AG09309 (cell line): ENCODE measurements around the gene CPPED1.

Source experiments
- DNase-seq: peaks from one replicate; pipeline ENCODE4 v3.0.0-alpha.2; 2010; ENCODE audit warnings: low read depth
- H3K4me3 ChIP-seq: 2 replicates; pipeline ENCODE4 v1.5.1; 2011; ENCODE audit warnings: mild to moderate bottlenecking, low read depth, low read length, moderate library complexity; ENCODE audit not compliant: control insufficient read depth
- CTCF ChIP-seq: IDR thresholded peaks from 2 replicates; pipeline ENCODE4 v1.5.1; 2011; ENCODE audit warnings: mild to moderate bottlenecking, low read depth, low read length, inconsistent platforms; ENCODE audit not compliant: insufficient read depth, control insufficient read depth; ENCODE audit errors: missing control alignments

Gene CPPED1

GRCh38 chr16:12739738-12740137 lies 63.9 kb downstream of the CPPED1 start:
- no peak for TF ChIP-seq CTCF
- DNase-seq: no peak

GRCh38 chr16:12737563-12737962 lies 66.1 kb downstream of the CPPED1 start:
- H3K4me3 ChIP-seq: no peak overlapping the region
- TF ChIP-seq CTCF: no peak
- no peak for DNase-seq

More at GRCh38 chr16:12739738-12740137, 63.9 kb downstream of the CPPED1 start:
- H3K4me3 ChIP-seq: no peak overlapping the region

DNA sequence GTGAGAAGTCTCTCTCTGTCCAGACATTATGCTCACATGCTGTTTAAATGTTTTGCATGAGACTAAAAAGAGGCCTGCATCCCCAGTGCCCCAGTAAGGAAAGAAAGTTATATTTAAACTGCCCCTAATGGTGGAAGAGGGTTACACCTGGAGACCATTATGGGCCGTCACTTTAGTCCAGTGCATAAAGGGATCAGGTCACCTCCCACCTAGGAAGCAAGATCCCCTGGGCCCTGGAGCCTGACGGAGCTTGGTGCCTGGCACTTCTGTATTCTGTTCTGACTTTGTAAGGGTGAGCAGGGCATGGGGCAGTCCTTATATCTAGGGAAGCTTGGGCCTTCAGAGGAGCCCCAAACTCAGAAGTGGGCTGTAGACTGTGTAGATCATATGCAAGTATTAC lies 67.9 kb downstream of the CPPED1 start:
- DNase-seq: no peak
- no peak overlapping the region for H3K4me3 ChIP-seq
- no peak for TF ChIP-seq CTCF

DNA sequence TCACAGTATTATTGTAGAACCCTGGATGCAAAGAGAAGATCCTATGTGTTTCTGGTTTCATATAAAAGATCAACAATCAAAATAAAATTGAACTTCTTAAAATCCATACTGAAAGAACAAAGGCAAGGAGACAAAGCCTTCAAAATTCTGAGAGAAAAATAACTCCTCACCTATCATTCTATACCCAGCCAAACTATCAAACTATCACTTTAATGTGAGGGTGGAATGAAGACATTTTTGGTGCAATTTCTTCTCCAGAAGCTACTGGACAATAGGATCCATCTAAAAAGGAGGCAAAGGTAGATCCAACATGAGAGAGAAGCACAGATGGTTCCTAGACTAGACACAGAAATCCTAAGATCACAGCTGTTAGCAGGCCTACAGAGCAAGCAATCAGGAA lies 71.1 kb downstream of the CPPED1 start:
- TF ChIP-seq CTCF: no peak
- H3K4me3 ChIP-seq: no peak overlapping the region
- DNase-seq: no peak

DNA sequence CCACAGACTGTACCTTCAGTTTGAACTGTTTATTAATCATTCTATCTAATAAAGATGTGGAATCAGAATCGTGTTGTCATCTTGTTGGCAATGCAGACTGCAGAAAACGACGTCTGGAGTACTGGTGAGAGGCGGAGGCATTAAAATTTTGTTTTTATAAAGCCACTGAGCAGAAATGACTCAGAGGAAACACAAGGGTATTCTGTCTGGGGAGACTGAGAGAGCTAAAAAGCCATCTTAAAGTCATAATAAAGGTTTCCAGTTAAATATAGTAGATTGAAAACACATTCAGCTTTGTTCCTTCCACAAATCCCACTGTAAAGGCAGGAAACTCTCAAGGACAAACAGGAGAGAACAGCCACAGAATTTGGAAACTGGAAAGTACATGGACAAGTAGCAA lies 74.2 kb downstream of the CPPED1 start:
- no peak overlapping the region for H3K4me3 ChIP-seq
- TF ChIP-seq CTCF: no peak
- peak; percentile 62 for DNase-seq

GRCh38 chr16:12728469-12728868 lies 75.2 kb downstream of the CPPED1 start:
- no peak for TF ChIP-seq CTCF
- DNase-seq: no peak
- no peak overlapping the region for H3K4me3 ChIP-seq

GRCh38 chr16:12724226-12724625 lies 79.5 kb downstream of the CPPED1 start:
- H3K4me3 ChIP-seq: no peak overlapping the region
- no peak for TF ChIP-seq CTCF
- DNase-seq: no peak
